WTC11 (cell line): ENCODE results near the gene IL10RB. TPM values are rescaled to one million over a fixed set of nuclear protein-coding genes. Genes with fewer than 3 reads are reported as not detected.

Source experiments
- ATAC-seq: fragments of 200-7000 bp; cut with Tn5 transposase; 2 replicates; pipeline ENCODE4 v1.10.0; 2021; ENCODE audit warnings: mild to moderate bottlenecking, moderate library complexity
- CTCF ChIA-PET: fragments of 300-600 bp; sonication (Branson Sonifier 250); formaldehyde crosslinking; loops from one replicate; lab custom pipeline; 2021; ENCODE audit warnings: antibody characterized with exemption; lab: Charles Lee
- POLR2A ChIA-PET: fragments of 350-600 bp; sonication (Branson Sonifier 250); formaldehyde crosslinking; loops from one replicate; lab custom pipeline; 2021; ENCODE audit warnings: antibody characterized with exemption; lab: Charles Lee
- DNase-seq: peaks from one replicate; pipeline ENCODE4 v3.0.0; 2021; ENCODE audit warnings: low spot score
- H3K27ac Mint-ChIP-seq: 2 replicates; pipeline ENCODE4 v1.8.0; 2021; ENCODE audit warnings: mixed read lengths
- H3K27me3 Mint-ChIP-seq: 2 replicates; pipeline ENCODE4 v1.8.0; 2021; ENCODE audit warnings: low read depth, mild to moderate bottlenecking, moderate library complexity, mixed read lengths
- H3K36me3 Mint-ChIP-seq: 2 replicates; pipeline ENCODE4 v1.8.0; 2021; ENCODE audit warnings: mixed read lengths
- H3K4me1 Mint-ChIP-seq: 2 replicates; pipeline ENCODE4 v1.8.0; 2022; ENCODE audit warnings: mixed read lengths
- H3K4me3 Mint-ChIP-seq: 2 replicates; pipeline ENCODE4 v1.8.0; 2021; ENCODE audit warnings: mild to moderate bottlenecking, moderate library complexity, mixed read lengths
- H3K9me3 Mint-ChIP-seq: 2 replicates; pipeline ENCODE4 v1.8.0; 2021; ENCODE audit warnings: mixed read lengths
- CBFB ChIP-seq: sonication (generic); formaldehyde crosslinking; IDR thresholded peaks from 2 replicates; pipeline ENCODE4 v1.8.1; 2022; ENCODE audit warnings: mild to moderate bottlenecking, low read depth, missing genetic modification reagents
- E2F4 ChIP-seq: sonication (generic); formaldehyde crosslinking; IDR thresholded peaks from 2 replicates; pipeline ENCODE4 v1.8.1; 2022; ENCODE audit warnings: low read depth, mild to moderate bottlenecking, moderate library complexity, missing genetic modification reagents, borderline replicate concordance
- ELF4 ChIP-seq: sonication (generic); formaldehyde crosslinking; IDR thresholded peaks from 2 replicates; pipeline ENCODE4 v1.8.1; 2022; ENCODE audit warnings: low read depth, mild to moderate bottlenecking, moderate library complexity, missing genetic modification reagents
- ERG ChIP-seq: fragments of 250-450 bp; sonication (Bioruptor Pico); IDR thresholded peaks from 2 replicates; pipeline ENCODE4 v1.8.0; 2021; ENCODE audit warnings: mild to moderate bottlenecking
- ETV6 ChIP-seq: sonication (generic); formaldehyde crosslinking; IDR thresholded peaks from 2 replicates; pipeline ENCODE4 v1.8.1; 2022; ENCODE audit warnings: mild to moderate bottlenecking, missing genetic modification reagents
- FOXK1 ChIP-seq: sonication (generic); formaldehyde crosslinking; IDR thresholded peaks from 2 replicates; pipeline ENCODE4 v1.8.0; 2022; ENCODE audit warnings: mild to moderate bottlenecking, moderate library complexity, missing genetic modification reagents
- FOXP1 ChIP-seq: sonication (generic); formaldehyde crosslinking; IDR thresholded peaks from 2 replicates; pipeline ENCODE4 v1.8.0; 2022; ENCODE audit warnings: missing genetic modification reagents, mild to moderate bottlenecking, moderate library complexity, borderline replicate concordance
- GABPB1 ChIP-seq: sonication (generic); formaldehyde crosslinking; IDR thresholded peaks from 2 replicates; pipeline ENCODE4 v1.8.1; 2023; ENCODE audit warnings: mild to moderate bottlenecking, missing genetic modification reagents
- GRHL2 ChIP-seq: fragments of 250-450 bp; sonication (Bioruptor Pico); IDR thresholded peaks from 2 replicates; pipeline ENCODE4 v1.8.0; 2022; ENCODE audit warnings: mild to moderate bottlenecking, moderate library complexity; ENCODE audit not compliant: insufficient replicate concordance, severe bottlenecking
- KAT7 ChIP-seq: sonication (generic); formaldehyde crosslinking; IDR thresholded peaks from 2 replicates; pipeline ENCODE4 v1.8.1; 2023; ENCODE audit warnings: missing genetic modification reagents, mild to moderate bottlenecking, borderline replicate concordance
- MLX ChIP-seq: sonication (generic); formaldehyde crosslinking; IDR thresholded peaks from 2 replicates; pipeline ENCODE4 v1.8.1; 2023; ENCODE audit warnings: mild to moderate bottlenecking, missing genetic modification reagents, moderate library complexity
- NFATC4 ChIP-seq: fragments of 250-450 bp; sonication (Bioruptor Pico); IDR thresholded peaks from 2 replicates; pipeline ENCODE4 v1.9.0; 2021; ENCODE audit warnings: mild to moderate bottlenecking
- NFE2L1 ChIP-seq: sonication (generic); formaldehyde crosslinking; IDR thresholded peaks from 2 replicates; pipeline ENCODE4 v1.8.1; 2023; ENCODE audit warnings: missing genetic modification reagents
- NR3C1 ChIP-seq: sonication (generic); formaldehyde crosslinking; conservative IDR thresholded peaks from 2 replicates; pipeline ENCODE4 v1.8.1; 2023; ENCODE audit warnings: low read depth, mild to moderate bottlenecking, missing genetic modification reagents
- PREB ChIP-seq: sonication (generic); formaldehyde crosslinking; IDR thresholded peaks from 2 replicates; pipeline ENCODE4 v1.8.1; 2022; ENCODE audit warnings: mild to moderate bottlenecking, missing genetic modification reagents, moderate library complexity, borderline replicate concordance
- PRRX2 ChIP-seq: fragments of 250-450 bp; sonication (Bioruptor Pico); IDR thresholded peaks from 2 replicates; pipeline ENCODE4 v1.8.0; 2021; ENCODE audit warnings: mild to moderate bottlenecking
- SMAD4 ChIP-seq: sonication (generic); formaldehyde crosslinking; IDR thresholded peaks from 2 replicates; pipeline ENCODE4 v1.8.0; 2022; ENCODE audit warnings: mild to moderate bottlenecking, missing genetic modification reagents
- TCF7 ChIP-seq: sonication (generic); formaldehyde crosslinking; IDR thresholded peaks from 2 replicates; pipeline ENCODE4 v1.8.0; 2022; ENCODE audit warnings: mild to moderate bottlenecking, low read depth, missing genetic modification reagents, moderate library complexity
- USF1 ChIP-seq: sonication (generic); formaldehyde crosslinking; IDR thresholded peaks from 2 replicates; pipeline ENCODE4 v1.8.0; 2022; ENCODE audit warnings: mild to moderate bottlenecking, missing genetic modification reagents
- ZNF416 ChIP-seq: fragments of 250-450 bp; sonication (Bioruptor Pico); IDR thresholded peaks from 2 replicates; pipeline ENCODE4 v1.9.0; 2021; ENCODE audit warnings: mild to moderate bottlenecking, inconsistent platforms
- total RNA-seq: library from RNA; stranded (reverse); gene quantifications from 3 replicates; pipeline ENCODE4 v1.2.3, GENCODE V29; 2021
- TF ChIP-seq, protein P1 (sequence below): sonication (generic); formaldehyde crosslinking; IDR thresholded peaks from 2 replicates; pipeline ENCODE4 v1.8.1; 2023; ENCODE audit warnings: mild to moderate bottlenecking, missing genetic modification reagents
- TF ChIP-seq, protein P2 (sequence below): sonication (generic); formaldehyde crosslinking; conservative IDR thresholded peaks from 2 replicates; pipeline ENCODE4 v1.8.1; 2022; ENCODE audit warnings: mild to moderate bottlenecking, missing genetic modification reagents
- TF ChIP-seq, protein P3 (sequence below): sonication (generic); formaldehyde crosslinking; IDR thresholded peaks from 2 replicates; pipeline ENCODE4 v1.8.1; 2023; ENCODE audit warnings: mild to moderate bottlenecking, moderate library complexity, missing genetic modification reagents
- TF ChIP-seq, protein P4 (sequence below): sonication (generic); formaldehyde crosslinking; IDR thresholded peaks from 2 replicates; pipeline ENCODE4 v1.8.1; 2023; ENCODE audit warnings: mild to moderate bottlenecking, missing genetic modification reagents
- TF ChIP-seq, protein P5 (sequence below): fragments of 250-450 bp; sonication (Bioruptor Pico); IDR thresholded peaks from 2 replicates; pipeline ENCODE4 v1.9.0; 2021; ENCODE audit warnings: mild to moderate bottlenecking

Gene IL10RB
- total RNA-seq, 1 experiment from 2014 or later = 3.7 TPM

DNA sequence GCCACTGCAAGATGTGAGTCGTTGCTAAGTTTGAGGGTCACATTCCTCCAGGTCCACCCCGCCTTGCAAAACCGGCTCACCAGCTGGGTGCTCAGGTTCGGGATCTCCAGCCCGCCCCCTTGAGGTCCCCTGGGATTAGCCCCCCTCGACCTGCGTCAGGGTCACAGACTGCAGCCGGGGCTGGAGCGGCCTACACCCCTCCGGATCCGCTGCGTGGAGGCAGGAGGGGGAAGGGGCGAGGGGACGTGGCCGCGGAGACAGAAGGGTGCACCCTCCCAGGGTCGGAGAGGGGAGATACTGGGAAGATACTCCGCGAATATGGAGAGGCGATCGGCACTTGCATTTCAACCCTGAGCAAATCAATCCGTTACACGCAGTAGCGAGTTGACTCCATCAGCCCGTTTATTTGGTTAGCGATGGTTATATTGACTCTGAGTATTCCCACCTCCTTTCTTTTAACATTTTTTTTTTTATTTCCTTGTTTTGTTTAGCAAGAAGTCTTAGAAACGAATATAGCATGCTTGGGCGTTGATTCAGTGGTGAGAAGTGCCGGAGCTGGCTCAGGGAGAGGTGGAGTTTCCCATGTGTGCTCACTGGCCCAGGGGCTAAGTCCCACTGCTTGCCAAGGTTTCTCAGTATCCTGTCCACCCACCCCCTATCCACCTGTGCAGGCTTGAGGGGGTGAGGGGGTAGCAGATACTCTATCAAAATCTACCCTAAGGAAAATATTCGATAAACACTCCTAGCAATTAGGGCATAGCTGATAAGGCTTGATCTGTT, 35.4 kb upstream of the IL10RB start:
- ChIA-PET POLR2A (interaction anchor here (1.1 to 1.2 kb wide), 2 partner anchors 32 to 94 kb away, joined by 3 to 4 read pairs; partner anchors contain the start of gene IFNAR1), CTCF (interaction anchor here (0.7 to 3.1 kb wide), 8 partner anchors 12 to 131 kb away, joined by 3 to 14 read pairs (median 3); partner anchors contain the start of genes IFNAR1 and IL10RB)
- Mint-ChIP-seq H3K4me3 (peak overlapping the region; percentile 81), H3K27ac (no peak overlapping the region), H3K4me1 (peaks cover 40% of the 10 kb centered on the region), H3K36me3 (peaks cover 8% of the 10 kb centered on the region), H3K27me3 (peaks cover 12% of the 10 kb centered on the region), H3K9me3 (no peaks in the 10 kb centered on the region)
- ATAC-seq (peak; percentile 71), DNase-seq (peak; percentile 78)
- TF ChIP-seq ERG (CRISPR knock-in tag) (no peak), USF1 (CRISPR knock-in tag) (0 out of 2 replicates have a peak, but pooled peaks have one; percentile 0), NR3C1 (CRISPR knock-in tag) (no peak), PREB (CRISPR knock-in tag) (no peak), GABPB1 (peak; percentile 18; the same call in 1 of the 2 replicates), ELF4 (CRISPR knock-in tag) (no peak), KAT7 (peak; percentile 26; the same call in 1 of the 2 replicates), CBFB (no peak), ZNF416 (CRISPR knock-in tag) (no peak), NFATC4 (CRISPR knock-in tag) (no peak), FOXP1 (CRISPR knock-in tag) (no peak), NFE2L1 (CRISPR knock-in tag) (no peak), TCF7 (no peak), ETV6 (CRISPR knock-in tag) (peak; percentile 52; the same call in 1 of the 2 replicates), FOXK1 (no peak), E2F4 (CRISPR knock-in tag) (no peak), MLX (CRISPR knock-in tag) (no peak), GRHL2 (CRISPR knock-in tag) (no peak), PRRX2 (CRISPR knock-in tag) (no peak), SMAD4 (CRISPR knock-in tag) (no peak)
- TF ChIP-seq, protein P1, sequence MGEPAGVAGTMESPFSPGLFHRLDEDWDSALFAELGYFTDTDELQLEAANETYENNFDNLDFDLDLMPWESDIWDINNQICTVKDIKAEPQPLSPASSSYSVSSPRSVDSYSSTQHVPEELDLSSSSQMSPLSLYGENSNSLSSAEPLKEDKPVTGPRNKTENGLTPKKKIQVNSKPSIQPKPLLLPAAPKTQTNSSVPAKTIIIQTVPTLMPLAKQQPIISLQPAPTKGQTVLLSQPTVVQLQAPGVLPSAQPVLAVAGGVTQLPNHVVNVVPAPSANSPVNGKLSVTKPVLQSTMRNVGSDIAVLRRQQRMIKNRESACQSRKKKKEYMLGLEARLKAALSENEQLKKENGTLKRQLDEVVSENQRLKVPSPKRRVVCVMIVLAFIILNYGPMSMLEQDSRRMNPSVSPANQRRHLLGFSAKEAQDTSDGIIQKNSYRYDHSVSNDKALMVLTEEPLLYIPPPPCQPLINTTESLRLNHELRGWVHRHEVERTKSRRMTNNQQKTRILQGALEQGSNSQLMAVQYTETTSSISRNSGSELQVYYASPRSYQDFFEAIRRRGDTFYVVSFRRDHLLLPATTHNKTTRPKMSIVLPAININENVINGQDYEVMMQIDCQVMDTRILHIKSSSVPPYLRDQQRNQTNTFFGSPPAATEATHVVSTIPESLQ (CRISPR knock-in tag) = no peak
- TF ChIP-seq, protein P2, sequence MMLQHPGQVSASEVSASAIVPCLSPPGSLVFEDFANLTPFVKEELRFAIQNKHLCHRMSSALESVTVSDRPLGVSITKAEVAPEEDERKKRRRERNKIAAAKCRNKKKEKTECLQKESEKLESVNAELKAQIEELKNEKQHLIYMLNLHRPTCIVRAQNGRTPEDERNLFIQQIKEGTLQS (CRISPR knock-in tag) = no peak
- TF ChIP-seq, protein P3, sequence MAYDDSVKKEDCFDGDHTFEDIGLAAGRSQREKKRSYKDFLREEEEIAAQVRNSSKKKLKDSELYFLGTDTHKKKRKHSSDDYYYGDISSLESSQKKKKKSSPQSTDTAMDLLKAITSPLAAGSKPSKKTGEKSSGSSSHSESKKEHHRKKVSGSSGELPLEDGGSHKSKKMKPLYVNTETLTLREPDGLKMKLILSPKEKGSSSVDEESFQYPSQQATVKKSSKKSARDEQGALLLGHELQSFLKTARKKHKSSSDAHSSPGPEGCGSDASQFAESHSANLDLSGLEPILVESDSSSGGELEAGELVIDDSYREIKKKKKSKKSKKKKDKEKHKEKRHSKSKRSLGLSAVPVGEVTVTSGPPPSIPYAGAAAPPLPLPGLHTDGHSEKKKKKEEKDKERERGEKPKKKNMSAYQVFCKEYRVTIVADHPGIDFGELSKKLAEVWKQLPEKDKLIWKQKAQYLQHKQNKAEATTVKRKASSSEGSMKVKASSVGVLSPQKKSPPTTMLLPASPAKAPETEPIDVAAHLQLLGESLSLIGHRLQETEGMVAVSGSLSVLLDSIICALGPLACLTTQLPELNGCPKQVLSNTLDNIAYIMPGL = no peak
- TF ChIP-seq, protein P4, sequence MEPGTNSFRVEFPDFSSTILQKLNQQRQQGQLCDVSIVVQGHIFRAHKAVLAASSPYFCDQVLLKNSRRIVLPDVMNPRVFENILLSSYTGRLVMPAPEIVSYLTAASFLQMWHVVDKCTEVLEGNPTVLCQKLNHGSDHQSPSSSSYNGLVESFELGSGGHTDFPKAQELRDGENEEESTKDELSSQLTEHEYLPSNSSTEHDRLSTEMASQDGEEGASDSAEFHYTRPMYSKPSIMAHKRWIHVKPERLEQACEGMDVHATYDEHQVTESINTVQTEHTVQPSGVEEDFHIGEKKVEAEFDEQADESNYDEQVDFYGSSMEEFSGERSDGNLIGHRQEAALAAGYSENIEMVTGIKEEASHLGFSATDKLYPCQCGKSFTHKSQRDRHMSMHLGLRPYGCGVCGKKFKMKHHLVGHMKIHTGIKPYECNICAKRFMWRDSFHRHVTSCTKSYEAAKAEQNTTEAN = no peak
- TF ChIP-seq, protein P5, sequence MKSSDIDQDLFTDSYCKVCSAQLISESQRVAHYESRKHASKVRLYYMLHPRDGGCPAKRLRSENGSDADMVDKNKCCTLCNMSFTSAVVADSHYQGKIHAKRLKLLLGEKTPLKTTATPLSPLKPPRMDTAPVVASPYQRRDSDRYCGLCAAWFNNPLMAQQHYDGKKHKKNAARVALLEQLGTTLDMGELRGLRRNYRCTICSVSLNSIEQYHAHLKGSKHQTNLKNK = no peak
